ENCODE data around the gene TBC1D22B. TPM values are rescaled to one million over a fixed set of nuclear protein-coding genes. Genes with fewer than 3 reads are reported as not detected.

The TBC1D22B gene
- total RNA-seq, 2 experiments from 2014 or later, result 8.0 to 12.3 TPM

DNA sequence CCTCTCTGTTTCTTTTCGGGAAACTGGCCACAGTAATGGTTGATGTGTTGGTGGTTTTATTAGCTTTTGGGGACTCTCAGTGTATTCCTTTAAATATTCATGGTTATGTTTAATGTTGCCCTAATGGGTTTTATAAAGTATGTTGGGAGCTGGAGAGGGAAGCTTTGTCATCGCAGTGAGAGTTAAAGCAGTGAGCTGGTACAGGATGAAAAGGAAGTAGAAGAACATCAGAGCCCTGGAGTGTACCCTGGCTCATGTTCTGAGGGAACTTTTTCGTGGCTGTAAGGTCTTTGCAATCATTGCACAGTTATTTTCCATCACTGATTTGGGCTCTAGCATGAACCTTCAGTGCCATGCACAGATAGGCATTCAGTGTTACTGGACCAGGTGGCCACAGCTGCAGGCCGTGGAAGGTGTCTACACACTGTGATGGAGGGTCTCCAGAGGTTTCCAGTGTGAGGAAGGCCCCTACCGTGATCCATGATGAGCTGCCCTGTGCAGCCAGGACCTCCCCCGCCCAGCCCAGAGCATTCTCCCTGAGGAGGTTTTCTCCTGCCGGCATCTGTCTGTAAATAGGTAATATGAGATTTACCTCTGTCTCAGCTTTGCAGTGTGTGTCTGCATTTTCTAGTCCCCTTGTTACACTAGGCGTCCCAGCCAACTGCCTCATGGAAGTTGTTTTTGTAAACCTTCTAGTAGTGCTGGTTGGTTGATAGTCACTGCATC, 22.8 kb downstream of the TBC1D22B start:
- no TSS peak for BruUV-seq (replicated peaks)
- ChIA-PET POLR2A (interaction anchor here (0.6 kb wide), 1 partner anchor 30 kb away, joined by 3 read pairs; no protein-coding TSS in a partner anchor), CTCF (ENCODE audit: unreplicated experiment) (no interaction called here)
- Histone ChIP-seq H3K4me1 (ENCODE audit: insufficient read depth, low read length, poor library complexity, severe bottlenecking) (no peaks in the 10 kb centered on the region), H3K9me2 (ENCODE audit: insufficient read depth, low read length) (no peaks in the 10 kb centered on the region), H3K4me2 (ENCODE audit: low read length) (no peak overlapping the region), H3K4me3 (ENCODE audit: low read depth, low read length, poor library complexity, severe bottlenecking) (no peak overlapping the region), H3K9me3 (ENCODE audit: low read length) (no peaks in the 10 kb centered on the region), H3K79me2 (ENCODE audit: insufficient read depth, low read depth, low read length) (no peaks in the 10 kb centered on the region), H3K36me3 (ENCODE audit: insufficient read depth, low read length) (peaks cover 41% of the 10 kb centered on the region; the same call in 1 of the 2 replicates), H2AFZ (ENCODE audit: low read length) (no peak overlapping the region), H4K20me1 (ENCODE audit: insufficient read depth, low read length) (no peaks in the 10 kb centered on the region), H3K27ac (ENCODE audit: low read depth, low read length, poor library complexity, severe bottlenecking) (no peak overlapping the region)
- TF ChIP-seq, protein P1, sequence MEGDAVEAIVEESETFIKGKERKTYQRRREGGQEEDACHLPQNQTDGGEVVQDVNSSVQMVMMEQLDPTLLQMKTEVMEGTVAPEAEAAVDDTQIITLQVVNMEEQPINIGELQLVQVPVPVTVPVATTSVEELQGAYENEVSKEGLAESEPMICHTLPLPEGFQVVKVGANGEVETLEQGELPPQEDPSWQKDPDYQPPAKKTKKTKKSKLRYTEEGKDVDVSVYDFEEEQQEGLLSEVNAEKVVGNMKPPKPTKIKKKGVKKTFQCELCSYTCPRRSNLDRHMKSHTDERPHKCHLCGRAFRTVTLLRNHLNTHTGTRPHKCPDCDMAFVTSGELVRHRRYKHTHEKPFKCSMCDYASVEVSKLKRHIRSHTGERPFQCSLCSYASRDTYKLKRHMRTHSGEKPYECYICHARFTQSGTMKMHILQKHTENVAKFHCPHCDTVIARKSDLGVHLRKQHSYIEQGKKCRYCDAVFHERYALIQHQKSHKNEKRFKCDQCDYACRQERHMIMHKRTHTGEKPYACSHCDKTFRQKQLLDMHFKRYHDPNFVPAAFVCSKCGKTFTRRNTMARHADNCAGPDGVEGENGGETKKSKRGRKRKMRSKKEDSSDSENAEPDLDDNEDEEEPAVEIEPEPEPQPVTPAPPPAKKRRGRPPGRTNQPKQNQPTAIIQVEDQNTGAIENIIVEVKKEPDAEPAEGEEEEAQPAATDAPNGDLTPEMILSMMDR (conservative IDR thresholded peaks at IDR 0.05; ENCODE audit: low read length), result no peak
- TF ChIP-seq EZH2phosphoT487 (IDR thresholded peaks at IDR 0.05; ENCODE audit: borderline replicate concordance, low read depth, low read length), result no peak
- no peak for DNase-seq (ENCODE audit: low spot score)
- intact Hi-C loops (cut with micrococcal nuclease; ENCODE audit: unreplicated experiment), result no loop called here

DNA sequence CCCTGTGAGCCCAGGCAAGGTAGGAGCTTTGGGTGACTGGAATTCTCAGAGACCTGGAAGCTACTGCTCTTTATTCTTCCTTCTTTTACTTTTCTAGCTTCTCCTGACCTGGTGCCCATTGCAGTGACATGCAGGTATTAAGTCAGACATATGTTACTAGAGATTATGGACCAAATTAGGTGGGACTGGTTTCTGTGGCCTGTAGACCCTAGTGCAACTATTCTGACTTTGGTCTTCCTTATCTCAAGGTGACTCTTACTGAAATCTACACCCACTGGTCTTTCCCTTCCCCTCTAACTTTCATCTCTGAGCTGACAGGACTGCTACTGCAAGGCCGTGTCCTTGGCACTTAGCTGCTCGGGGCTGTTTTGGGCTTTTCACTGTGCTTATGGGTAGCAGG, 24.8 kb downstream of the TBC1D22B start:
- Histone ChIP-seq H4K20me1 (ENCODE audit: insufficient read depth, low read length) (no peaks in the 10 kb centered on the region), H2AFZ (ENCODE audit: low read length) (no peak overlapping the region), H3K27ac (ENCODE audit: low read depth, low read length, poor library complexity, severe bottlenecking) (no peak overlapping the region), H3K9me3 (ENCODE audit: low read length) (no peaks in the 10 kb centered on the region), H3K4me2 (ENCODE audit: low read length) (no peak overlapping the region), H3K9me2 (ENCODE audit: insufficient read depth, low read length) (no peaks in the 10 kb centered on the region), H3K4me1 (ENCODE audit: insufficient read depth, low read length, poor library complexity, severe bottlenecking) (no peaks in the 10 kb centered on the region), H3K4me3 (ENCODE audit: low read depth, low read length, poor library complexity, severe bottlenecking) (no peak overlapping the region), H3K36me3 (ENCODE audit: insufficient read depth, low read length) (peaks cover 50% of the 10 kb centered on the region), H3K79me2 (ENCODE audit: insufficient read depth, low read depth, low read length) (no peaks in the 10 kb centered on the region)
- POLR2A ChIA-PET, result interaction anchor here (1.0 kb wide), 1 partner anchor 9 kb away, joined by 12 read pairs; no protein-coding TSS in a partner anchor
- TF ChIP-seq, protein P1 (conservative IDR thresholded peaks at IDR 0.05; ENCODE audit: low read length), result no peak
- TF ChIP-seq EZH2phosphoT487 (IDR thresholded peaks at IDR 0.05; ENCODE audit: borderline replicate concordance, low read depth, low read length), result no peak
- no peak for DNase-seq (ENCODE audit: low spot score)
- CTCF ChIA-PET (ENCODE audit: unreplicated experiment), result no interaction called here
- intact Hi-C loops (cut with micrococcal nuclease; ENCODE audit: unreplicated experiment), result no loop called here
- BruUV-seq (replicated peaks), result no TSS peak

DNA sequence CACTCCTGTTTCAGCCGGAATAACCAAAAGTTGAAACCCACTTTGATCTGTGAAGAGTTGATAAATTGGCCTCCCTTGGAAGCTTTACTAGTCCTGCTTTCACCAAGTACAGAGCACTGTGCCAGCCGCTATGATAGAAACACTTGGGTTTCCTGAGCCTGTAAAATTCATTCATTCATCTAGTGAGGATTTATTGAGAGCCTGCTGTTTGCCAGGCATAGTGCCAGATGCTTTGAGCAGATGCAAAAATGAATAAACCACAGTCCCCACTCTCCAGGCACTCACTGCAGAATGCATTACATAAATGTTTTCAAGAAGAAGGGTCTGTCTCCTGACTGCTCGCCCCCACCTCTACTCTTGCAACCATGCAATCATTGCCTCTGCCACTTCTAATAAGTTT, 25.7 kb downstream of the TBC1D22B start:
- BruUV-seq (replicated peaks), result no TSS peak
- no peak for TF ChIP-seq EZH2phosphoT487 (IDR thresholded peaks at IDR 0.05; ENCODE audit: borderline replicate concordance, low read depth, low read length)
- TF ChIP-seq, protein P1 (conservative IDR thresholded peaks at IDR 0.05; ENCODE audit: low read length), result no peak
- Histone ChIP-seq H3K36me3 (ENCODE audit: insufficient read depth, low read length) (peaks cover 56% of the 10 kb centered on the region), H3K79me2 (ENCODE audit: insufficient read depth, low read depth, low read length) (no peaks in the 10 kb centered on the region), H3K9me3 (ENCODE audit: low read length) (no peaks in the 10 kb centered on the region), H3K4me3 (ENCODE audit: low read depth, low read length, poor library complexity, severe bottlenecking) (no peak overlapping the region), H4K20me1 (ENCODE audit: insufficient read depth, low read length) (no peaks in the 10 kb centered on the region), H2AFZ (ENCODE audit: low read length) (no peak overlapping the region), H3K4me2 (ENCODE audit: low read length) (no peak overlapping the region), H3K9me2 (ENCODE audit: insufficient read depth, low read length) (no peaks in the 10 kb centered on the region), H3K4me1 (ENCODE audit: insufficient read depth, low read length, poor library complexity, severe bottlenecking) (no peaks in the 10 kb centered on the region), H3K27ac (ENCODE audit: low read depth, low read length, poor library complexity, severe bottlenecking) (no peak overlapping the region)
- POLR2A ChIA-PET, result interaction anchor here (0.8 to 1.0 kb wide), 2 partner anchors 10 to 22 kb away, joined by 3 to 12 read pairs; no protein-coding TSS in a partner anchor
- CTCF ChIA-PET (ENCODE audit: unreplicated experiment), result no interaction called here
- intact Hi-C loops (cut with micrococcal nuclease; ENCODE audit: unreplicated experiment), result no loop called here
- no peak for DNase-seq (ENCODE audit: low spot score)
